HG03354 (cell line): ENCODE data around the gene RAB30.
"Not testable (repeated sequence)": the region's sequence is repeated elsewhere in the genome, so short reads cannot be mapped to it uniquely, and the experiment has no call there.

Experiments used
- ATAC-seq: cut with Tn5 transposase; IDR thresholded peaks from one replicate; pipeline ENCODE4 v1.9.1; 2021; ENCODE audit warnings: mild to moderate bottlenecking; ENCODE audit not compliant: unreplicated experiment, poor library complexity, severe bottlenecking

The RAB30 gene

DNA sequence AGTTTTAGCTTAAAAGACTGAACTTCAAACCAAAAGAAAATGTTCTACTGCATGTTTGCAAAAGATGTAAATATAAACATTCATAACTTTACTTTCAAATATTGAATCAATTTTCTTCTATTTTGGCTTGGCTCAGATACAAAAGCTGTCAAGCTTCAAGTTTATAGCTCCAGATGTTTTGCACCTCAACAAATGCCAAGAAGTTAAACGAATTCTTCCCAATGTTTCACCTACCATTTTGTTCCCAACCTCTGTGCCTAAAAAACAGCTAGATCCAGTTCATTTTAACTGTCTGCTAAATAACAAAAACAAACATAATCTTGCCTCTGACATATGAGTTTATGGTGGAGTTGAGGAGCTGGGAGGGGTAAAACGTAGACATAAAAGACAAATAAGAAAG is 76.5 kb downstream of the RAB30 start:
- ATAC-seq: no peak

DNA sequence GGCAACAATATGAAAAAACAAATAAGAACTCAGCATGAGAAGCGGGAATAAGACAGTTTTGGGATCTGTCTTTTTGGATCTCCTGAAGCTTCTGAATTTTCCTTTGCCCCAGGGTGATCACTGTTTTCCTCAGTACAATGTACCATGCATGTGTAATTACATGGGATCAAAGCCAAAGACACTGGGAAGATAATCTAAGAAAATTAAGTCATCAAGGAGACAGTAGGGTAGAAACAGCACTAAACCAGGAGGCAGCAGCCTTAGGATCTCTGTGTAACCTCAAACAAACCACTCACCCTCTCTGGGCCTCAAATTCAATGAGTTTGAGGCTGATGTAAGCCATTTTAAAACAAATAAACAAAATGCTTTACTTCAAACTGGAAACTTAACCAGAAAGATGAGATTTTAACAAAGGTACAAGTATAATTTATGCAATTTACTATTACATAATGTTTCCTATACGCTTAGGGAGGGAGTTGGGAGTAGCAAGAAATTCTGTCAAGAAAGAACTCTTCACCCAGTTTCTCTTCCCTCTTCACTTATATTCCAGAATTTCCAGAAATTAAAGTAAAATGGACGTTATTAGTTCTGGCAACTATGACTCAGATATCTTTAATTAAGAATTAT is 77.0 kb downstream of the RAB30 start:
- no peak for ATAC-seq

GRCh38 chr11:82992223-82992622 is 79.5 kb downstream of the RAB30 start:
- no peak for ATAC-seq

GRCh38 chr11:82989628-82990404 is 81.9 kb downstream of the RAB30 start:
- no peak for ATAC-seq

GRCh38 chr11:82988936-82989627 is 82.6 kb downstream of the RAB30 start:
- ATAC-seq: no peak

DNA sequence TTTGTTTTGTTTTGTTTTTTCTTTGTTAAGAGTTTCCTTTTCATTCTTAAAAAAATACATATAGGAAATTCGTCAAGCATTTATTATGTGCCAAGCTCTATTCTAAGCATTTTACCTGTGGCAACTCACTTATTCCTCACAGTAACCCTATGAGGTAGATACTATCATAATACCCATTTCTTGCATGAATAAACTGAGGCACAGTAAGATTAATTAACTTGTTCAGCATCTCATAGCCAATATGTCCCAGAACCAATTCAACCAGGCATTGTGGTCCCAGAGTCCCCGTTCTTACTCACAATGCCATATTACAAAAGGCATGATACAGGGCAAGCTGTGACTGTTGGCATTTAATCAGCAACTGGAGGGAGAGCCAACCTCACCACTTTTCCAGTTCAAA is 83.7 kb downstream of the RAB30 start:
- no peak for ATAC-seq

GRCh38 chr11:82986446-82986845 is 85.3 kb downstream of the RAB30 start:
- ATAC-seq: no peak

DNA sequence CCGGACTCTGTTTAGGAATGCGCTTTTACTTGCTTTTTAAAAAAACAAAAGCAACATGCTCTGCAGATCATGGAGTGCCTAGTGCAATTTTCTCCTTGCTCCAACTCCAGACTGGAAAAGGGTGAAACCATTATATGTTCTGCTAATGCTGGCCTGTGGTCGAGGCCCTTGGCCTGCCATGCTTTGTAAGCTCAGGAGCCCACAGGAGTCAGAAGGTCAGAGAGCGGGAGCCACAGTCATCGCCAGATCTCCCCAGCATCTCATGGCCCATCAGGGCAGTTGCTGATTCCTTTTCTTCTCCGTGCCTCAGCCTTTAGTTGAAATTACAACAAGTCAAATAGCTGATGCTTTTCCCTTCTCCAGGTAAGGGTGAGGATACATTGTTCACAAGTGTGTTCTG is 89.8 kb downstream of the RAB30 start:
- ATAC-seq: no peak

DNA sequence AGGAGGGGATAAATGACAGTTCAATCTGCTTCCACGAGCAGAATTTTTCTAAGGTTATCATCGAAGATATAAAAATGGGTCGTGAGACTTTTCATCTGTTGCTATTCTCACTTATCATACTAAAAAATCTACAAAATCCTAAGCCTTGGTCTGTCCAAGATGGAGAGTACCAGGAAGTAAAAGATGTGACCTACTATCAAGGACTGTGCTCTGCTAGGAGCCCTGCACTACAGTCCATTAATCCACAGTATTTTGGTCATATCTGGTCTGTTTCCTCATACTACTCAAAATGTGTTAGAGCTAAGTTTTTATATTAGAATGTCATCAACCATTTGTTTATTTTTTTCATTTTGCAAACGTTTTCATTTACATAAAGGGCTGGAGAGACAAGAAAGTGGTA is 90.8 kb downstream of the RAB30 start:
- no peak for ATAC-seq

- ATAC-seq: no peak
Observed at GRCh38 chr11:82980292-82980691, 91.4 kb downstream of the RAB30 start.

DNA sequence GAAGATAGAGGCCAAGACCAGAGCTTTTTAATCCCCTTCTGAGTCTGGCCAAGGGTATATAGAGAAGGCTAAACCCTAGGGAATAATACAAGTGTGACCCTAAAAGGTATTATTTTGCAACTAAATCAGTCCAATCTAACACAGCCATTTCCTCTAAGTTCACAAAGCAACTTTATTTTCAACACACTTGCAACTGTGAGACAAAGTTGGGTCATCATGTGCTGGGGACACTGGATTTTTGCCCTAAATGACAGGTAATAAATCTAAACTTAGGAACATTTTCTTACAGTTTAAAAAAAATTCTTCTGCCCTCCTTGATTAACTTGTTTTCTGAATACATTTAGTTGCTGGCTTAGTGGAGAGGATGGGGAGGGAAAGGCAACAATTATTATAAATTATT is 91.9 kb downstream of the RAB30 start:
- ATAC-seq: no peak

GRCh38 chr11:82978422-82979099 is 93.1 kb downstream of the RAB30 start:
- ATAC-seq: no peak

DNA sequence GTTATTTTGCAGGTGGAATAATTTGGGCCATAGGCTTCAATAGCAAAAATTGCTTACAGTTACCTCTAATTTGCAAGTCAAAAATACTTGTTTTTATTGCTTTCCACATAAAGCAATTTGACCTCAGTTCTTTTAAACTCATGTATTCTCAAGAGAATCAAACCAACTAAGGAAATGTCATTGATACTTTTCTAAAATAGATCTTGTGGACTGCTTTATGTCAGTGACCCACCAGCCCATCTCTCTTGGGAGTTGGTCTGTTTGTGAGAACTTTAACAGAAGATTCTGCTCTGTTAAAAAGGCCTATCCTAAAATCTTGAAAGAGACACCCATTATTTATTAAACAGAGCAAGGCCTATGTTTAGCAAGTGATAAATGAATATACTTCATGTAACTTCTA is 94.9 kb downstream of the RAB30 start:
- no peak for ATAC-seq

DNA sequence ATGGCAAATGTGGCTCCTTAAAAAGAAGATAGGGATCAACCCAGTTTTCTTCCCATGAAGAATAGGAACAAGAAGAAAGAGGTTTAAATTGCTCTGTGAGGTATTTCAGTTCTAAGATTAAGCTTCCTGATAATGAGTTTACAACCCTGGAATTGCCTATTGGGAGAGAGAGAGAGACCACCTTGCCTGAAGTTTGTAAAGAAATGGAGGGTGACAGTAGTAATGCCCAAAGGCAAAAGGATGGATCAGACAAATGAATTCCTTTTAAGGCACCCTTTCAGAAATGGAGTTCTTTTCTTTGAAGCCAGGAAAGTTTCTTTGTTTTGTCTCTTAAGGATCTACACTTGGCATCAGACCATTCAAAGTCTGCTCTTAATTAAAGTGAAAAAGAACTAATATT is 95.8 kb downstream of the RAB30 start:
- ATAC-seq: no peak

DNA sequence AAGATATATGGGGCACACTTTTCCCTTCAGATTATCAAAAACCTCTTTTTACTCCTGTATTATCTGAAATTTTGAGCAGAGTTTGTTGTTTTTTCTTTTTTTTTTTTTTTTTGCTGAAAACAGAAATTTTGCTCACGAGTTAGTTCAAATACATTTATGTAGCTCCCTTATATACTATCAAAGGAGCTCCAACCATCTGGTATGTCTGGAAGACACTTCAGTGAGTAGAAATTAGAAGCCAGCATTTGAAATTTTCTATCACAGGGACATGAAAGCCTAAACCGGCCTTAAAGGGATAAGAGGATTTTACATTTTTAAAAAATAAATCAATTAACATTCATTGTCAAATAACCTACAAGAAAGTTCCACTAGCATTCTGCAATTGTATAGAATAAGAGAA is 96.8 kb downstream of the RAB30 start:
- no peak for ATAC-seq

GRCh38 chr11:82974135-82974534 is 97.6 kb downstream of the RAB30 start:
- ATAC-seq: no peak

DNA sequence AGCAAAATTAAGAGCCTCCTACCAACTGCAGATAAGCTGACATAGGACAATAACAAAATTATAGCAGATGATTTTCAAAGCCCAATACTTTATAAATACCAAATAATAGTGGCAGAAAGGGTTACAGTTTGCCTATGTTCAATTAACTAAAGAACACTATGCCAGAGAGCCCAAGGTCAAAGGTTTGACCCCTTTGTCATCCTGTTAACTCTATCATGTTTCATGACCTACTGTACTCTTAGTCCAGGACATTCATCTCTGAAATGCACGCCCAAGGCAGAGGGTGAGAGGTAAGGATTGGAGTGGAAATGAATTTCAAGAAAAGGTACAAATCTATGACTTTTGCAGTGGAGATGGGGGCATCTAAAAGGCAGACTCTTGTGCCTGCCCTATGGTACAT is 99.6 kb downstream of the RAB30 start:
- ATAC-seq: no peak

- peak; percentile 49 for ATAC-seq
Observed at GRCh38 chr11:82971519-82971946, 100.2 kb downstream of the RAB30 start.

DNA sequence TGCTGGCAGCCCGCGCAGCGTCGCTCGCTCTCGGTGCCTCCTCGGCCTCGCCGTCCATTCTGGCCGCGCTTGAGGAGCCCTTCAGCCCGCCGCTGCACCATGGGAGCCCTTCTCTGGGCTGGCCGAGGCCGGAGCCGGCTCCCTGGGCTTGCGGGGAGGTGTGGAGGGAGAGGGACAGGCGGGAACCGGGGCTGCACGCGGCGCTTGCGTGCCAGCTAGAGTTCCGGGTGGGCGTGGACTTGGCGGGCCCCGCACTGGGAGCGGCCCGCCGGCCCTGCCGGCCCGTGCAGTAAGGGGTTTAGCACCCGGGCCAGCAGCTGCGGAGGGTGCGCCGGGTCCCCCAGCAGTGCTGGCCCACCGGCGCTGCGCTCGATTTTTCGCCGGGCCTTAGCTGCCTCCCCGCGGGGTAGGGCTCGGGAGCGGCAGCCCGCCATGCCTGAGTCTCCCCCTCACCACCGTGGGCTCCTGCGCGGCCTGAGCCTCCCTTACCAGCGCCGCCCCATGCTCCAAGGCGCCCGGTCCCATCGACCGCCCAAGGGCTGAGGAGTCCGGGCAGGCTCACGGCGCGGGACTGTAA is 101.1 kb downstream of the RAB30 start:
- ATAC-seq: not testable (repeated sequence)

- peak; percentile 96 for ATAC-seq
Observed at GRCh38 chr11:82969811-82970210, 101.9 kb downstream of the RAB30 start.
